ENCODE measurements around the gene GIT2. TPM values are rescaled to one million over a fixed set of nuclear protein-coding genes. Genes with fewer than 3 reads are reported as not detected.

The GIT2 gene
- 37.1 TPM for total RNA-seq

GRCh38 chr12:109995686-109996482, at the start of gene GIT2:
GIT2 (minus strand) TSS chr12:109996368; CDS start chr12:109996224, 144 bp downstream.

GRCh38 chr12:109998904-109999648, 2.9 kb upstream of the GIT2 start, which contains the start of gene ANKRD13A:
ANKRD13A (plus strand) TSS chr12:109999430; CDS start chr12:109999689, 259 bp downstream.

GRCh38 chr12:109899783-109900751, 96.1 kb downstream of the GIT2 start, which contains the start of gene TCHP:
TCHP (plus strand) TSS chr12:109900274; CDS start chr12:109903027, 2,753 bp downstream.

GRCh38 chr12:109880043-109880931, 115.9 kb downstream of the GIT2 start, which contains the start of gene GLTP:
GLTP (minus strand) TSS chr12:109880541; CDS start chr12:109880374, 167 bp downstream.

Other genes starting within 250 kb of the GIT2 start
- 0.92 TPM for gene TRPV4, start 163.0 kb downstream of the GIT2 start, total RNA-seq
- gene GLTP, start 115.8 kb downstream of the GIT2 start, total RNA-seq: 25.8 TPM
- 10.1 TPM for gene TCHP, start 96.1 kb downstream of the GIT2 start, total RNA-seq
- 31.4 TPM for gene ANKRD13A, start 3.1 kb upstream of the GIT2 start, total RNA-seq
- gene C12orf76, start 52.2 kb upstream of the GIT2 start, total RNA-seq: 112 TPM
- gene IFT81, start 128.0 kb upstream of the GIT2 start, total RNA-seq: 79.6 TPM